COLO829 (cell line): ENCODE measurements around the gene TSPAN12.

ENCODE experiments used
- DNase-seq: peaks from one replicate; pipeline ENCODE4 v3.0.0; 2012; ENCODE audit warnings: low spot score

Gene TSPAN12

DNA sequence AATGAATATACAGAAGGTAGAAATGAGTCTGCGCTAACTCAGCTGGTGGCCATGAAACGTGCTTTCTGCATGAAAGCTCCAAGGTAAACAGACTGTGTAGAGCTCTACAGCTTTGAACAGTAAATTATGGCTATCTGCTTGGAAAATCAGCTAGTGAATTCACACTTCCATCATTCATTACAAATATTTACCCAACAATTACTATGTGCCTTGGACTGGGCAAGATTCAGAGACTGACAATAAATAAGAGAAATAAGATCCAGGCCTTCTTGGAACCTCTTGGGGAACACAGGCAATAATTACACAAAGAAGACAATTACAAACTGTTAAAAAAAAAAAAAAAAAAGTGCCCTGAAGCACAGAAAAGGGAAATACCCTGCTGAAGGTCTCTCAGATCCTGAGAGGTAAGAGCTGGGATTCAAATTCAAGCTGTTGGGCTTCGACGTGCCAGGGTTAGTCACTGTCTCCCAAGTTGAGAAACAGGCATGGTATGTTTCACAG lies 15.8 kb downstream of the TSPAN12 start:
- no peak for DNase-seq

DNA sequence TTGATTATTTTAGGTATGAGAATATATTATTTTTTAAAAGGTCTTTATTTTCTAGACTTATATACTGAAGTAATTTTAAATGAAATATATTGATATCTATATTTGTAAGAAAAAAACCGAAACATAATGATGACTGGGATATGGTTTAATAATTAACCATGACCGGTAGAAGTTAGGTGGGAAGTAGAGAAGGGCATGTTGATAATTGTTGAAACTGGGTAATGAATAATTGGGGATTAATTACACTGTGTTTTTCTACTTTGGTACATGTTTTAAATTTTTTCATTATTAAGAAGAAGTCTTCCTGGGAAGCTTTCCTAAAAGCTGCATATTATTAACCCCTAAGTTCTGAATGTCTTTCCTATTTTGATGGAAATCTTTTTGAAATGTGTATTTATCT lies 16.3 kb downstream of the TSPAN12 start:
- DNase-seq: no peak

DNA sequence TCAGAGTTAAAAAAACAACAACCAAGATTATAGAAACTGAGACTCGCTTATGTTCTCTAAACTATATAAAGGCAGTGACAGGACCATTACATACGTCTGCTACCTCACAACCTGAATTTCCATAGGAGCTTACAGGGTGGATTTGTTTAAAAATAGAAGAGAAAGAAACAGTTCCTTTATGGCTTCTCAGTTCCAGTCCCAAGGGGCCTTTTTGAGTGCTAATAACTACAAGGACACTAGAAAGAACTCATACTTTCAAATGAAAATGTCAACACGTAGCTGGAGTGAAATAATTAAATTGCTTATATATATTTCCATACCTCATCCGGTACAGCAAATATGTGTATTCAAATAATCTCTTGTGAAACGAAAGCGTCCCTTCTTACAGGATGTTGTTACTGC lies 19.7 kb downstream of the TSPAN12 start:
- DNase-seq: no peak

DNA sequence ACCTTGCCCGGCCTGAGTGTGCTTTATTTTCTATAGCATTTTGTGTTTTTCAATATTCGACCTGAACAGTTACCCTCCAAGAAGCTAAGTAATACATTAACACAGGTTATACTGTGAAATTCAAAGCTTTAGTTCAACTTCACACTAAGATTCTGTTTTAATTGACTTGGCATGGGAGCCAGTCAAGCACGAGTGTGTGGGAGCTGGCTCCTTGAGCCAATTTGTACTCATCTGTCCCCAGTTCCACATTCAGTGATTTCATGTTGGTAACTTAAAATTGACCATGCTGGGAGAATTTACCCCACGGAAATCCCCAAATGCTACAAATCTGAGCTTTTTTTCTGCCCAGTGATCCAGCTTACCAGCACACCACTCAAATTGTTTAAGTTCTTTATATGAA lies 20.3 kb downstream of the TSPAN12 start:
- no peak for DNase-seq

DNA sequence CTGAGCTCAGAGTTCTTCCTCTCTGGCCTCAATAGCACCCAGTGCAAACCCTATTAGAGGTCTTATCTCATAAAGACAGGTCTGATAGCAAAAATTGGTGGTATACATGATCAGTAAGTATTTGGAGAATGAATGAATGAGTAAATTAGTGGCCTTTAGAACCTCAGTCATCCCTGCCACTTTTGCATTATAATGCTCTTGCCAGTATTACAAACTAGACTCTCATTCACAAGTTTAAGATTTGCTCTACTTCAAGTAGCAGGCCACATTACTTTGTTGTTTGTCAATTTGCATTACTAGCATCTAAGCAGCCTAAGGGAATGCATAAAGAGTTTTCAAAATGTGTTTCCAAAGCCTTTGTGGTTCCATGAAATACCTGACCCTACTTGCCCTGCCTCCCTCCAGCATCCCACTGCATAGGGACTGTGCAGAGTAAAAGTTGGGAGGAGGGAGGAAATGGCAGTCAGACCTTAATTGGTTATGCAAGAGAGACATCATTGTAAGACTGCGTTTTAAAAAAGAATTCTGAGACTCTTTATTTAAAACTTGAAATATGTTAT lies 21.3 kb downstream of the TSPAN12 start:
- DNase-seq: no peak

DNA sequence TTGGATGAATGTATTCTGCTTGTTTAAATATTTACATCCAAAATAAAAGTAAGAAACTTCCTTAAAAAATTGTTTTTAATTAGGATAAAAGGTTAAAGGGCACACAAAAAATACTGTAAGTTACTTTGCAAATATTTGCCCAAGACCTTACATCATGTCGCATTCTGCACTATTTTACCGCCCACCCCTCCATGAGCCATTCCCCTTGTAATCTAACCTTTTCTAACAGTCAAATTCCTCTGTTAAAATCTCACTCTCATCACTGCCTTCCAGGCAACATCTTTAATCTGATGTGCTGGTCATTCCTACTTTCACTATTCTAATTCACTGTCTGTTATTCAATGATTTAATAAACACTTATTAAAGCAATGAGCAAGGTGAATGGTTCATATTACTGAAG lies 23.2 kb downstream of the TSPAN12 start:
- no peak for DNase-seq

DNA sequence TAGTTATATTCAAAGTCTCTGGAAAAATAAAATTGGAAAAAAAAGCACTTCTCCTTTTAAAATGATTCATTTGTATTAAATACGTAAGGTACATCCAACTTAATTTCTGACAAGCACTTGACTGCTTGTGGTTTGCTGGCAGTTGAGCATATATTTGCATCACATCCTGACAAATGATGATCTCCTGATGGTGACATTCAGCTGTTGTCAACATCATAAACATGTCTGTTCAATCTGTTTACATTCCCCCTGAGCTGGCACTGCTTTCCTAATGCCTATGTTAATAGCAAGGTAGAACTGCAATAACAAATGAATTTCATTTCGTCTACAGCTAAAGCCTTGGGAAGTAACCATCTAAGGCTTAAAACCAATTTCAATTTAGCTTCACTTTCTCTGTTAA lies 24.4 kb downstream of the TSPAN12 start:
- no peak for DNase-seq

DNA sequence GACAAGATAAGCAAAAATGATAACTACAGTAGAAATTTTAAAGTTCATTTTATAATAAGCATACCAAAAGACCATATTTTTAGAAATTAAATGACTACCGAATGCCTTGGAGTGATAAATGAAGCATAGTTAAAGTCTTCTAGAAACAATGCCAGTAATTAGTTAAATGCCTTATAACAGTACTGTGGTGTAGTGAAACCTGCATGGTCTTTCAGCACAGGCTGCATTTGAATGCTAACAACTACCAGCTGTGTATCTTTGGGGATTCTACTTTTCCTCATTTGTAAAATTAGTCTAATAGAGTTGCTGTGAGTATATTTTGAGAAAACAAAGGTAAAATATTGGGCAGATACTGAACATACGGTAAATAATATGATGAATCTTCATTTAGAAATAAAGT lies 25.1 kb downstream of the TSPAN12 start:
- DNase-seq: no peak

DNA sequence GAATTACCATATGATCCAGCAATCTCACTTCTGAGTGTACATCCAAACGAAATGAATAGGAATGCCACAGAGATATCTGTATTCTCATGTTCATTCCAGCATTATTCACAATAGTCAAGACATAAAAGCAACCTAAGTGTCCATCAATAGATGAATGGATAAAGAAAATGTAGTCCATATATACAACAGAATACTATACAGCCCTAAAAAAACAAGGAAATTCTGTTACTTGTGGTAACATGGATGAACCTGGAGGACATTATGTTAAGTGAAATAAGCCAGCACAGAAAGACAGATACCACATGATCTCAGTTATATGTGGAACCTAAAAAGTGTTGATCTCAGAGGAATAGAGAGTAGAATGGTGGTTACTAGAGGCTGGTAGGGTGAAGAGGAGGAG lies 26.7 kb downstream of the TSPAN12 start:
- no peak for DNase-seq

DNA sequence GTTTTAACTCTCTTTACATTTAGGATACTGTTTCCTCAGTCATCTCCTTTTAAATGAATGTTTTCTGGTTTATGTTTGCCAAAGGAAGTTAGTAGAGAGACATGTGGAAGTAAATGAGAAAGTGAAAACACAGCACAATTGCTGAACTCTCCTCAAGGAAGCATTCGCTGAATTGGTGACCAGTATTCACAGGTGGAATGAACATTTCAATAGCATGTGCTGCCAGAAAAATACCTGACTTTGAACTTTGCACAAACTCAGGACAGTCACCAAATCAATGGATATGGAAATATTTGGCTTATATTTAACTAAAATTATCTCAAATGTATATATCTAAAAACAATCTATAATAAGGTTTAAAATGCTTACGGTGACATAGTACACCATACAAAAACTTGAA lies 28.5 kb downstream of the TSPAN12 start:
- no peak for DNase-seq

DNA sequence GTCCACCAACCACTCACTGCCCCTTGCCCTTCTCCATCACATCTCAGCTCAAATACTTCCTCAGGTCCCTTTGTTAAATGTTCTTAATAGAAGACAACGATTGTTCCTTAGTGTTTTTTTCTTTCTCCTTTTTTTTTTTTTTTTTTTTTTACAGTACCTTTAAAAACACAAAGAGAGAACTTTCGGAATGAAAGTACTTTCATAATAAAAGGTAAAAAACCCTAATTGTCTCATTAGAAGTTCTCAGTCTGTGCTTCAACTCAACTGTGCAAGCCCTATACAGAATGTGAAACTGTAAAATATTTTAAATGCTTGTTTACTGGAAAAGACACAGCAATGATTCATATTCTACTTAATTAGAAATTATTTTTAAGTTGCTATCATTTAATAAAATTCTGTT lies 29.4 kb downstream of the TSPAN12 start:
- DNase-seq: no peak

DNA sequence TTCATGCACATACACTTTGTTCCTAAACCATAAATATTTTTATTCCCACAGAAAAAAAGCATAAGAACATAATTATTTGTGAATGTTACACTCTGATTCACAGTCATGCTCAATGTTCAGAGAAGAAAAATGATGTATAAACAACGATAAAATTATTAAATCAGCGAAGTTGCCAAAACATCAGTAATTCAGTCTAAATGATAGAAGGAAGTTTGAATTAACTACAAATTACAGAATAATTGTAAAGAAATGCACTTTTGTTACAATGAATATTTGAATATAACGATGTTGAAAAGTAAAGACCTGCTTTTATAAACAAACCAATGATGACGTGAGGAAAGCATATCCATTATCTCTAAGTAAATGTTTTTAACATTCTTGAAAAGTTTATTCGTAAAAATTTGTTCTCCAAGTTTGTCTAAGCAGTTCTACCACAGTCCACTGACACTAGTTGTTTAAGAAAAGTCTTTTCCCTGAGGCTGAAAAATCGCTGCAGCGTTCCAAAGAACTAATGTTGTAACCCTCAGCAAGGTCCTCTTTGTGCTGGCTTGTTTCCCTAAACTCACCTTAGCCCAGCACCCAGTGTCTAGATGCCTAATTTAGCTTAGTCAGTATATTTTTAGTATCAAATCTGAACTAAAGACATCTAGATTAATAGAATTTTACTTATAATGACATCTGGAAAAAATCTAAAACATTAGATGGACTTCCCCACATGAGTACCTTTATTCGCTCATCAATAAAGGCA lies 30.4 kb downstream of the TSPAN12 start:
- no peak for DNase-seq

DNA sequence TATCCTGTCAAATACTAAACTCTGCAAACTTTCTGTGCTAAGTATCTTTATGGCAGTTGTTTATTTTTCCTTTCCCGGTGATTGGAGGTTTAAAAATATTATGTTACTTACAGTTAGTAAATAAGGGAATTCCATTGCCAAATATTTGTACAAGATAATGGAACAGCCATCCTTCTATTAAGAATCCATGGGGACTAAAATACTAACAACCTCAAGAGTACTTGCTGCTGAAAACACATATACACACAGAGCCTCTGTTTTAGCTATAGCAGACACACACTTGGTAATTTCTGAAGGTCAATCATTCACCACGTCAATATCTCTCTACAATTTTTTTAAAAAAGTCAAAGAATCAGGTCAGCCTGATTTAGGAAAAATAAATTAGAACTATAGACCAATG lies 32.4 kb downstream of the TSPAN12 start:
- DNase-seq: no peak

DNA sequence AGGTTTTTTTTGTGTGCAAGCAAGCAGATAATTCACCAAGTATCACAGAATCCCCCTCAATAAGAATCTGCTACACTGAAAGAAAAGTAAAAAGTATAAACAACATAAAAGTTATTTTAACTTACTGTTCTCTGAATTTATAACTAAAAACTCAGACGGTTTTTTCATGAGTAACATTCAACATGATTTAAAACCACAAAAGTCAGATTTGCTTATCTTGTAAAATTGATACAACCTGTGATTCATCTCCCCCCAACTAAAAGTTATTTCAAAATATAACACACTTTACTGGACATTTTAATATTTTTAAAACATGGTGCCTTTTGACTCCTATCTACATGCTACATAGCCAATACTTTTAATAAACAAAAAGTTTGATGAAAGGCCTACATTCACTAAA lies 32.8 kb downstream of the TSPAN12 start:
- DNase-seq: no peak

DNA sequence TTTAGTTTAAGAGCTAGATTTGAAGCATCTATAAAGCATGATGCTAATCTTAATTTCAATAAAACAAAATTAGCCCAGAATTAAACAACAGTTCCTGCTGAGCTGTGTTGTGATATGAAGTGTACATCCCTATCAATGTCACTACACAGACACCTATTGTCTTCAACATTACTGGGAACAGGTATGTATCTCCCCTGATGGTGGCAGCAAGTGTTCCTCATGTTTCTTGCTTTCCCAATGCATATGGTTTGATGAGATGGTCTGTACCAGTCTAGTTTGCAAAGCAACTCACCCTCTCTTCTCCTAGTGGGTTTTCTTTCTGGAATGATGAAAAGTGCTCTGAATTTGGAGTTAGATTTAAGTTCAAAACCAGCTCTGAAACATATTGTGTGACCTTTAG lies 38.1 kb downstream of the TSPAN12 start:
- DNase-seq: no peak

DNA sequence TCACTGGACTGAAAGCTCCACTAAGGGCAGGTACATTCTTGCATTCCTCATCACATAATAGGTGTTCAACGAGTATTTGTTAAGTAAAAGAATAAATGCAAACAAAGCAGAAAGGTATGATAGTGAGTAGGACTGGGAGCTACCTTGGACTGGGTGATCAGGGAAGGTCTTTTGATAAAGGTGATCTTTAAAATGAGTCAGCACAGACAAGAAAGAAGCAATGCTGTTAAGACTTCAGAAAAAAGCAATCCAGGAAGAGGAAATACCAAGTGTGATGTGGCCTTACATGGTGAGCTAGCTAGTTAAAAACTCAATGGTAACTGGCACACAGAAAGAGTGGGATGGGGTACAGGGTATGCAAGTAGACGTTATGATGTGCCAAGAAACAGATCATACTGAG lies 40.1 kb downstream of the TSPAN12 start:
- DNase-seq: no peak

DNA sequence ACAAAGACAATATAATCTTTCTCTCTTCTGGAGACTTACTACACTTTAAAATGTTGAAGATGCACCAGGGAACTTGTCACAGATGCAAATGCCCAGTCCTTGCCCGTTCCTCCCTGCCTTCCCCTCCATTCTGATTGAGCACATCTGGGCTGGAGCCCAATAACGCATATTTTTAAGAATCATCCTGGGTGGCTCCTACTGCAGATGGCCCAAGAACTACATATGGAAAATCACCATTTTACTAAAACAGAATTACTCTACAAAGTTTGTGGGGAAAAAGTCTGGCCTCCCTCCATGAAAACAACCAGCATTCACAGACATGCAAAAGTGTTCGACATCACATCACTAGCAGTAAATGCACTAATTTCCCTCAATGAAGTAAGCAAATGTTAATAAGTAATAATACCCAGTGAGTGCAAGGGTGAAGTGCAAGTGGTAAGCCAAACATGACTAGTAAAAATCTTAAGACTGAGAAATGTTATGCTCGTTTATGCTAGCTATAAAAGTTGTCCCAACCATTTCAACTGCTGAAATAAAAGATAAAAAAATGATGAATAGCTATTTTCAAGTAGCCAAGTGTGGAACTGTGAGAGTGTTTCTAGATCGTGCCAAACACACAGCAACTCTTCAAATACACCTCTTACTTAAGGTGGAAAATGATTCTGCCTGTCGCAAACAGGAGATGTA lies 43.5 kb downstream of the TSPAN12 start:
- DNase-seq: no peak

DNA sequence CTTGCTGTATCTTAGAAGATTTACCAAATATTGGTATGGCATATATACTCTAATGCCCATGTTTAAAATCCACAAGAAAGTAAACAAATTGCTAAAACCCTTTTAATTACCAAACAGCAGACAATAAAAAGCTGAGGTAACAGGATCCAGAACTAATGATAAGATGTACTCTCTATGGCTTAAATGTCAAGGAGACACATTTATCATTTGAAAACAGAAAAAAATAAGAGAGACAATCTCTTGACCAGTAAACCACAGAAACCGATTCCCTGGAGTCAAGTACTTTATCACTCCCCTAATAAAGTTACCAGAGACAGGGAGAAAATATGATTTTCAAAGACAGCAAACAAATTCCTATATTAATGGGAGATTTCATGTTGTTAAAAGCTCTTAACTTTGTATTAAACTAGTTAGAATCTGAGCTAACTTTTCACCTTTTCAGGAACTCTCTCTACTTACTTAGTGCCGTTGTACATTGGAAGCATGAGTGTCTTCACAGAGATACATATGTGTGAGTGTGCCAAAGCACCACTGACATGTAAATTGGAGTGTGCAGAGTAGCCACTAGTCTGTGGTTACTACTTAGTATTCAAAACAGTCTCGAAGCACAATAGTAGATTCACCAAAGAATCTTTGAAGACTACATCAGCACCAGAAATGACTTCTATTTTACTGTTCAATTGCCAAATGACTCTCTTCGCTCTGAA lies 44.2 kb downstream of the TSPAN12 start:
- DNase-seq: no peak

DNA sequence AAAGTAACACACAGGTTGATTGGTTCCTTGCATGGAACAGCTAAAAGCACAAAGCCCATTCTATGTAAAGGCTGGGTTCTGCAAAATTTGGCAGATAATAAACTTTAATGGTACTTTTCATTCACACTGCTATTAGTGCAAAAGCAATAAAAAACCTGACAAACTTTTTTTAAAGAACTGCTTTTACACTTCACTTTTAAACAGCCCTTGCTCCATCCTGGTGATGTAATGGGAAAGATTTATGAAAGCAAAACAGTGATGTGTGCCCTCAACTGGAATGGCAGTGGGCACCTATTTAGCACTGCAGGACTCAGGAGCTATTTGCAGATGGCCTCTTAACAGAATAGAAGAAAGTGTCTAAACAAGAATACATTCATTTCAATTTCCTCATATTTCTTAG lies 44.9 kb downstream of the TSPAN12 start:
- no peak for DNase-seq

DNA sequence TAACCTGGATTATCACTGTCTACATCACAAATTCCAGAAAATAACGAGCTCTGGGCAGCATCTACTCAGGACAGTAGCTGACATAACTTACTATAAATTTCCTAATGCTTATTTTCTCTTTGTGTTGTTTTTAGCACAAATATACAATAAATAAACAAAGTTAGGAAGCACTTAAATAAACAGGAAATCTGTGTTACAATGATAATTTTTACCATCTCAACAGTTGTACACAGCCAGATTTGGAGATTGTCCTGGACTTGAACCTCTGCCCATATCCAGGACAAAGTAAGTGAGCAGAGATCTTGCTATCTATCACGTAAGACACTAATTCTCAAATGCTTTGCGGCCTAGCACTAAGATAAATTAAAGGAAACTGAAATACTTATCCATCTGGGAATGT lies 48.7 kb downstream of the TSPAN12 start:
- DNase-seq: no peak

DNA sequence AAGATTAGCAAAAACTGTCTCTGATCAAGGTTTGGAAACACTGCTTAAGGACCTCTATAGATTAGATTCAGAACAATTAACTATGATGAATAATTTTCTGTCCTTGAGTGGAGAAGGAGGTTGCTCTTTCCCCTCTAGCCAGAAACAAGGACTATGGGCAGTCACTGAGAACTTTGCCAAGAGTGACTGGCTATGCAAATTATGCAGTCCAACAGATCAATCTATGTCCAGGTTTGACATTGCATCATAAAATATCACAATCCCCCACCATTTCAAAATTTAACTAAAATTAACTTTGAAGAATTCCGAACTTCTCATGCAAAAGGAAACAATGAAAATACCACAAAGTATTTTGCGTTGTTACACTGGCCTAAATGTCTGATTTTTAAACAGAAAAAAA lies 50.6 kb downstream of the TSPAN12 start:
- no peak for DNase-seq

DNA sequence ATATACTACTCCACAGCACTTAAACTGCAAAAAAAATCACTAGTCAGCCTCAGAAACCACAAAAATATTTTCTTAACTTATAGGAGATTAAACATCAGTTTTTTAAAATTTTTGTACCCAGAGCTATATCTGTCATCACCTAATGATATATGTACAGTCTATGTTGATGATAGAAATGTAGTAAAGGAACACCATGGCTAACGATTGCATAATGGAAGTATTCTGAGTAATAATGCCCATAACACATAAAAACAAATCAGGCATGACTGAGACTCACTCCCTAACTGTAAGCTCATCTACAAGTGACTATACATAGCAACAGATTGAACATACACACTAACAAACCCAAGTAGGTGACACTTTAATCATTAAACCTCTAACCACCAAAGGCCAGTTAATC lies 51.3 kb downstream of the TSPAN12 start:
- no peak for DNase-seq
